HepG2 (cell line): ENCODE data around the gene RAB17. TPM values are rescaled to one million over a fixed set of nuclear protein-coding genes. Genes with fewer than 3 reads are reported as not detected.
A peak's percentile ranks its signal among the peaks of the same experiment; 100 is the strongest.

ENCODE experiments used
- ATAC-seq: fragments of 200-7000 bp; cut with Tn5 transposase; 3 replicates; pipeline ENCODE4 v1.9.1; 2020; ENCODE audit warnings: mild to moderate bottlenecking, moderate library complexity
- BruUV-seq: library from RNA; stranded (reverse); fragments of 400-500 nt; replicated peaks from 2 replicates; lab custom pipeline; 2021; lab: Mats Ljungman, UMichigan
- CTCF ChIA-PET: fragments of 300-600 bp; formaldehyde crosslinking; extraction: SDS; loops from one replicate; lab custom pipeline; 2021; ENCODE audit warnings: low total read pairs, inconsistent platforms, low intra/inter-chr PET ratio; lab: Yijun Ruan, JAX
- POLR2A ChIA-PET: fragments of 350-600 bp; sonication (Branson Sonifier 250); formaldehyde crosslinking; loops from one replicate; lab custom pipeline; 2020; ENCODE audit warnings: antibody characterized with exemption, inconsistent platforms; lab: Yijun Ruan, JAX
- DNase-seq: peaks from one replicate; pipeline ENCODE4 v3.0.0-alpha.2; 2015; ENCODE audit warnings: low spot score
- FAIRE-seq: peaks from 3 replicates; lab custom pipeline; 2011; peaks lifted over from hg19 to GRCh38; lab: Jason Lieb, UNC
- H2AFZ ChIP-seq: one replicate; pipeline ENCODE4 v1.6.1; 2011; ENCODE audit warnings: low read length, inconsistent platforms
- H3K27ac ChIP-seq: fragments of 300-600 bp; 3 replicates; pipeline ENCODE4 v1.8.0; 2011; ENCODE audit warnings: mixed run types, mild to moderate bottlenecking, mixed read lengths, low read length, inconsistent platforms; ENCODE audit not compliant: insufficient read depth; ENCODE audit errors: extremely low read length
- H3K27me3 ChIP-seq, 2 experiments: fragments of 200-600 bp in 1 of 2; 2 replicates in 1 of 2; 3 replicates in 1 of 2; pipeline versions ENCODE4 v1.6.0 to v1.8.0; 2011; ENCODE audit warnings: low read length in 2 of 2, mild to moderate bottlenecking in 2 of 2, moderate library complexity in 2 of 2, inconsistent platforms in 1 of 2; ENCODE audit not compliant: insufficient read depth in 2 of 2, control insufficient read depth in 1 of 2
- H3K36me3 ChIP-seq, 2 experiments: fragments of 200-600 bp in 1 of 2; replicated peaks in 1 of 2; 2 replicates in 1 of 2; 3 replicates in 1 of 2; pipeline versions ENCODE4 v1.5.1 to v1.8.0; 2011; ENCODE audit warnings: low read length in 2 of 2, inconsistent platforms in 1 of 2; ENCODE audit not compliant: insufficient read depth in 2 of 2, control insufficient read depth in 1 of 2
- H3K4me1 ChIP-seq: 2 replicates; pipeline ENCODE4 v1.5.1; 2012; ENCODE audit warnings: low read length, inconsistent platforms; ENCODE audit not compliant: insufficient read depth
- H3K4me2 ChIP-seq: 2 replicates; pipeline ENCODE4 v1.6.0; 2011; ENCODE audit warnings: low read depth, low read length, inconsistent platforms
- H3K4me3 ChIP-seq, 3 experiments: fragments of 200-600 bp in 1 of 3; sonication (generic), shearing (Covaris generic) in 1 of 3; replicated peaks in 1 of 3; 2 replicates each; pipeline ENCODE4 v1.5.1; 2011 to 2016; ENCODE audit warnings: low read length in 3 of 3, inconsistent platforms in 2 of 3, low read depth in 2 of 3, mild to moderate bottlenecking in 2 of 3, control low read depth in 1 of 3, mixed read lengths in 1 of 3; ENCODE audit not compliant: insufficient read depth in 1 of 3
- H3K79me2 ChIP-seq: one replicate; pipeline ENCODE4 v1.6.1; 2011; ENCODE audit warnings: low read length, inconsistent platforms; ENCODE audit not compliant: insufficient read depth
- H3K9ac ChIP-seq: 2 replicates; pipeline ENCODE4 v1.6.0; 2011; ENCODE audit warnings: mild to moderate bottlenecking, low read depth, low read length, inconsistent platforms; ENCODE audit not compliant: insufficient read depth
- H3K9me3 ChIP-seq: 2 replicates; pipeline ENCODE4 v1.5.1; 2012; ENCODE audit warnings: mild to moderate bottlenecking, low read length
- H4K20me1 ChIP-seq: 2 replicates; pipeline ENCODE4 v1.6.0; 2011; ENCODE audit warnings: inconsistent platforms, mild to moderate bottlenecking, low read length, moderate library complexity; ENCODE audit not compliant: insufficient read depth
- ARNTL ChIP-seq: sonication (generic); formaldehyde crosslinking; IDR thresholded peaks from 2 replicates; pipeline ENCODE4 v1.4.0; 2020; ENCODE audit warnings: mild to moderate bottlenecking, missing genetic modification reagents
- CHD2 ChIP-seq: IDR thresholded peaks from 2 replicates; pipeline ENCODE4 v1.6.1; 2011; ENCODE audit warnings: low read depth, low read length, improper control_type of control experiment
- HIVEP1 ChIP-seq: sonication (generic); formaldehyde crosslinking; IDR thresholded peaks from 2 replicates; pipeline ENCODE4 v1.4.0; 2020; ENCODE audit warnings: mild to moderate bottlenecking, missing genetic modification reagents
- HNRNPLL ChIP-seq: fragments of 200-400 bp; formaldehyde crosslinking; IDR thresholded peaks from 2 replicates; pipeline ENCODE4 v1.6.1; 2017; ENCODE audit warnings: mild to moderate bottlenecking, low read depth, low read length; ENCODE audit not compliant: poor library complexity, severe bottlenecking
- HOXA3 ChIP-seq: sonication (generic); formaldehyde crosslinking; IDR thresholded peaks from 2 replicates; pipeline ENCODE4 v1.5.0; 2020; ENCODE audit warnings: missing genetic modification reagents
- KMT2A ChIP-seq: sonication (generic); formaldehyde crosslinking; IDR thresholded peaks from 2 replicates; pipeline ENCODE4 v1.4.0; 2020; ENCODE audit warnings: missing genetic modification reagents
- MAX ChIP-seq: IDR thresholded peaks from 2 replicates; pipeline ENCODE4 v1.6.1; 2012; ENCODE audit warnings: inconsistent platforms
- MTA1 ChIP-seq: sonication (generic); formaldehyde crosslinking; IDR thresholded peaks from 2 replicates; pipeline ENCODE4 v1.4.0; 2020; ENCODE audit warnings: missing genetic modification reagents, mild to moderate bottlenecking, borderline replicate concordance
- MYC ChIP-seq: sonication (generic); formaldehyde crosslinking; IDR thresholded peaks from 2 replicates; pipeline ENCODE4 v1.9.0; 2021; ENCODE audit warnings: missing genetic modification reagents, borderline replicate concordance
- NRL ChIP-seq: sonication (generic); formaldehyde crosslinking; IDR thresholded peaks from 2 replicates; pipeline ENCODE4 v1.5.0; 2020; ENCODE audit warnings: missing genetic modification reagents, mild to moderate bottlenecking, moderate library complexity, borderline replicate concordance
- PRMT3 ChIP-seq: sonication (generic); formaldehyde crosslinking; IDR thresholded peaks from 2 replicates; pipeline ENCODE4 v1.8.1; 2022; ENCODE audit warnings: low read depth, mild to moderate bottlenecking, moderate library complexity, missing genetic modification reagents, borderline replicate concordance
- RARA ChIP-seq: IDR thresholded peaks from 2 replicates; pipeline ENCODE4 v1.6.1; 2016; ENCODE audit warnings: missing genetic modification reagents, missing compliant biosample characterization
- SMAD9 ChIP-seq: sonication (generic); formaldehyde crosslinking; IDR thresholded peaks from 2 replicates; pipeline ENCODE4 v1.5.1; 2020; ENCODE audit warnings: mild to moderate bottlenecking, missing genetic modification reagents
- STAG1 ChIP-seq: sonication (generic); formaldehyde crosslinking; IDR thresholded peaks from 2 replicates; pipeline ENCODE4 v1.4.0; 2020; ENCODE audit warnings: missing genetic modification reagents
- TBX2 ChIP-seq: sonication (generic); formaldehyde crosslinking; IDR thresholded peaks from 2 replicates; pipeline ENCODE4 v1.5.0; 2020; ENCODE audit warnings: missing genetic modification reagents, mild to moderate bottlenecking, borderline replicate concordance
- YY1 ChIP-seq: IDR thresholded peaks from 2 replicates; pipeline ENCODE4 v1.6.1; 2011; ENCODE audit warnings: low read length, low read depth, moderate library complexity, mild to moderate bottlenecking; ENCODE audit not compliant: insufficient read depth, insufficient replicate concordance
- ZFY ChIP-seq: sonication (generic); formaldehyde crosslinking; IDR thresholded peaks from 2 replicates; pipeline ENCODE4 v1.4.0; 2020; ENCODE audit warnings: missing genetic modification reagents
- ZNF296 ChIP-seq: sonication (generic); formaldehyde crosslinking; conservative IDR thresholded peaks from 2 replicates; pipeline ENCODE4 v1.5.0; 2020; ENCODE audit warnings: mild to moderate bottlenecking, missing genetic modification reagents
- ZNF761 ChIP-seq: sonication (generic); formaldehyde crosslinking; conservative IDR thresholded peaks from 2 replicates; pipeline ENCODE4 v1.4.0; 2020; ENCODE audit warnings: mild to moderate bottlenecking, missing genetic modification reagents
- WGBS: methylation state at CpG from one replicate; pipeline ENCODE4 v1.1.6; 2017; ENCODE audit warnings: low lambda C conversion rate; 5-methylcytosine and 5-hydroxymethylcytosine counted together
- in situ Hi-C: cut with HindIII; loops from 2 replicates; pipeline ENCODE4 v1.10.0; 2017; ENCODE audit warnings: low pct_unique_long_range_greater_than_20kb; ENCODE audit not compliant: extremely low pct_ligation_motif_present
- intact Hi-C: fragments of 100-400 bp; cut with micrococcal nuclease; formaldehyde crosslinking; loops from one replicate; pipeline ENCODE4 v1.10.0; 2022; ENCODE audit not compliant: unreplicated experiment
- polyA plus RNA-seq, 8 experiments: library from polyadenylated mRNA; depleted of rRNA in 3 of 8; stranded (reverse) in 7 of 8; unstranded in 1 of 8; fragments of >200 nt; fragmentation: Illumina TruSeq in 4 of 8; extraction: Trizol in 4 of 8; gene quantifications; 2 replicates each; pipeline versions ENCODE4 v1.2.1 to v1.2.3, GENCODE V29; 2011 to 2016; ENCODE audit warnings: low read depth in 4 of 8, missing spikeins in 1 of 8, mixed read lengths in 1 of 8; ENCODE audit not compliant: insufficient read depth in 1 of 8
- total RNA-seq, 5 experiments: library from RNA; depleted of rRNA; stranded (reverse); fragments of >200 nt; fragmentation: Illumina TruSeq; extraction: Trizol; gene quantifications; 2 replicates each; pipeline ENCODE4 v1.2.3, GENCODE V29; 2016; ENCODE audit warnings: low read depth in 1 of 5
- TF ChIP-seq, protein P1 (sequence below): sonication (generic); formaldehyde crosslinking; IDR thresholded peaks from 2 replicates; pipeline ENCODE4 v1.4.0; 2020; ENCODE audit warnings: missing genetic modification reagents

Gene RAB17
- total and polyA plus RNA-seq, 2 of the 13 experiments (the other 11 are each of a cell fraction or from before 2014, with no cell fraction given): 68.0 to 124 TPM

DNA sequence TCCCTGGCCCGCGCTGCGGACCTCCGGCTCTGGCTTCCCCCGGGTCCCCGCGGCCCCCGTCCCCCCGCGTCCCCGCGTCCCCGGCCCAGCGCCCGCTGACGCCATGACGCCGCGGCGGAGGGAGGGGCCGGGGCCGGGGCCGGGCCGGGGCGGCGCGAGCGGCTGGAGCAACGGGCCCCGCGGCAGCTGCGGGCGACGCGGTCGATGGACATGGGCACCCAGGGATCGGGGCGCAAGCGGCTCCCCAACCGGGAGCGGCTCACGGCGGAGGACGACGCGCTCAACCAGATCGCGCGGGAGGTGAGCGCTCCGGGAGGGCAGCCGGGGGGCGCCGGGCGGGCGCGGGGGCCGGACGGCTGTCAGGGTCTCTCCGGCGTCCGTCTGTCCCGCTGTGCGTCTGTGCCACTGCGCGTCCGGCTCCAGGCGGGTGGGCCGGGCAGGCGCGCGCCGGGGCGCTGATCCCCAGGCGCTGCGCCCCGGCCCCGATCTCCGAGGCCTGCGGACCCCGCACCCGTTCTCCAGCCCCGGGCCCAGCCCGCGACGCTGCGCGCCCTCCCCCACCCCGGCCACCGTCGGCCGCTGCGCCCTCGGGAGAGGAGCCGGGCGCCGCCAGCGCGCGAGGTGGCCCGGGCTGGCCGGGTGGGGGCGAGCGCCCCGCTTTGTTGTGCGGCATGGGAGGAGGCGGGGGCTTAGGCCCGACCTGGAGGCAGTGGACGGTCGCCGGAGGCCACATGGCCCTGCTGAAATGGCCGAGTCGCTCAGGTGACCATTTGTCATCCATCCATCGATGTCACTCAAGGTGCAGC lies 37.1 kb upstream of the RAB17 start, which contains the start of gene LRRFIP1 (continued):
- TF ChIP-seq YY1: peak; percentile 11
- peak; percentile 64 for TF ChIP-seq ZFY (CRISPR knock-in tag)
- TF ChIP-seq CHD2: peak; percentile 59
- 0 out of 2 replicates have a peak, but pooled peaks have one; percentile 22 for TF ChIP-seq HOXA3
- TF ChIP-seq SMAD9 (CRISPR knock-in tag): no peak

DNA sequence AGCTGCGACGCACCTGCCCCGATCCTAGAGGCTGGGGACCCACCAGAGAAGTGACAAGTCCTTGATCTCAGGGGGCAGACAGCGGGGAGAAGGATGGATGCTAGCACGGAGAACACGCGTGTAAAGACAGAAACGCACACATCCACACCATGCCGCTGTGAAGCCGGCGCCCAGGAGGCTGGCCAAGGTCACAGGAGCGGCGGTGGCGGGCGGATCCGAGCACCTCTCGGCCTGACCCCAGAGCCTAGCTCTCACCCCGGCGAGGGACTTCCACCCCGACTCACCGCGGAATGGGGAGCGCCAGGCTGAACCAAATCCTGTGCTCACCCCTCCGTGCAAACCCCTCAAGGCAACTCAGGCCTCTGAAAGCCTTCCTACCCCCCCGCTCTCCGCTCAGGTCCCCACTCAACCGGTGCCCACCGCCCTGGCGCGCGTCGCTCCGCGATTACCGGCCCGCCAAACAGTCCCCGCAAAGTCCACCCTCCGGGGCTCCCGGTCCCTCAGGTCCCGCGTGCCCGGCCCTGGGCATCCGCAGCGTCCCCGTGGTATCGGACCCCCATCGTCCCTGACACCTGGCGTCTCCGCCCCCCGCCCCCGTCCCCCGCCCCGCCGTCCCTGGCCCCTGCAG lies 36.4 kb upstream of the RAB17 start:
- H2AFZ ChIP-seq: no peak overlapping the region
- FAIRE-seq: no peak
- H3K27me3 ChIP-seq: peaks cover 2 to 61% of the 10 kb centered on the region in 2 experiments; a peak in 4 of 5 replicates
- in situ Hi-C loops (no loop called here), intact Hi-C loops (no loop called here)
- CTCF ChIA-PET: no interaction called here
- BruUV-seq: no TSS peak
- no peak overlapping the region for H3K27ac ChIP-seq
- no peak for DNase-seq
- no peaks in the 10 kb centered on the region for H3K9me3 ChIP-seq
- H3K36me3 ChIP-seq: no peaks in the 10 kb centered on the region
- H3K79me2 ChIP-seq: no peaks in the 10 kb centered on the region
- H3K4me1 ChIP-seq: peaks cover 48% of the 10 kb centered on the region
- no peak overlapping the region; the same call in 1 of the 2 replicates for H3K9ac ChIP-seq
- H3K4me3 ChIP-seq: peak overlapping the region; percentile 48 to 76 (median 61); a peak in 5 of 6 replicates
- POLR2A ChIA-PET: interaction anchor here (0.7 to 2.5 kb wide), 3 partner anchors 12 to 43 kb away, joined by 3 to 8 read pairs (median 3); partner anchors contain the start of gene RAB17
- 23% methylated on average over 38 of the region's 54 CpGs for WGBS
- H3K4me2 ChIP-seq: peak overlapping the region; percentile 75
- H4K20me1 ChIP-seq: peaks cover 3% of the 10 kb centered on the region; the same call in 1 of the 2 replicates
- ATAC-seq: peak; percentile 64
- TF ChIP-seq PRMT3 (no peak), MAX (peak; percentile 43; the same call in 1 of the 2 replicates), NRL (CRISPR knock-in tag) (peak; percentile 53; the same call in 1 of the 2 replicates), HIVEP1 (CRISPR knock-in tag) (0 out of 2 replicates have a peak, but pooled peaks have one; percentile 26), TBX2 (CRISPR knock-in tag) (peak; percentile 53; the same call in 1 of the 2 replicates), ARNTL (CRISPR knock-in tag) (0 out of 2 replicates have a peak, but pooled peaks have one; percentile 19), ZNF761 (CRISPR knock-in tag) (no peak), HNRNPLL (peak; percentile 17), MTA1 (CRISPR knock-in tag) (peak; percentile 42; the same call in 1 of the 2 replicates), STAG1 (no peak), ZNF296 (CRISPR knock-in tag) (peak; percentile 58; the same call in 1 of the 2 replicates), KMT2A (CRISPR knock-in tag) (peak; percentile 31; the same call in 1 of the 2 replicates), MYC (CRISPR knock-in tag) (peak; percentile 32; the same call in 1 of the 2 replicates), RARA (CRISPR knock-in tag) (peak; percentile 36; the same call in 1 of the 2 replicates)
- TF ChIP-seq, protein P1, sequence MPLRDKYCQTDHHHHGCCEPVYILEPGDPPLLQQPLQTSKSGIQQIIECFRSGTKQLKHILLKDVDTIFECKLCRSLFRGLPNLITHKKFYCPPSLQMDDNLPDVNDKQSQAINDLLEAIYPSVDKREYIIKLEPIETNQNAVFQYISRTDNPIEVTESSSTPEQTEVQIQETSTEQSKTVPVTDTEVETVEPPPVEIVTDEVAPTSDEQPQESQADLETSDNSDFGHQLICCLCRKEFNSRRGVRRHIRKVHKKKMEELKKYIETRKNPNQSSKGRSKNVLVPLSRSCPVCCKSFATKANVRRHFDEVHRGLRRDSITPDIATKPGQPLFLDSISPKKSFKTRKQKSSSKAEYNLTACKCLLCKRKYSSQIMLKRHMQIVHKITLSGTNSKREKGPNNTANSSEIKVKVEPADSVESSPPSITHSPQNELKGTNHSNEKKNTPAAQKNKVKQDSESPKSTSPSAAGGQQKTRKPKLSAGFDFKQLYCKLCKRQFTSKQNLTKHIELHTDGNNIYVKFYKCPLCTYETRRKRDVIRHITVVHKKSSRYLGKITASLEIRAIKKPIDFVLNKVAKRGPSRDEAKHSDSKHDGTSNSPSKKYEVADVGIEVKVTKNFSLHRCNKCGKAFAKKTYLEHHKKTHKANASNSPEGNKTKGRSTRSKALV (CRISPR knock-in tag): peak; percentile 55; the same call in 1 of the 2 replicates
